WTC11 (cell line): ENCODE data around the gene LFNG. TPM values are rescaled to one million over a fixed set of nuclear protein-coding genes. Genes with fewer than 3 reads are reported as not detected.

Source experiments
- ATAC-seq: fragments of 200-7000 bp; cut with Tn5 transposase; 2 replicates; pipeline ENCODE4 v1.10.0; 2021; ENCODE audit warnings: mild to moderate bottlenecking, moderate library complexity
- CTCF ChIA-PET: fragments of 300-600 bp; sonication (Branson Sonifier 250); formaldehyde crosslinking; loops from one replicate; lab custom pipeline; 2021; ENCODE audit warnings: antibody characterized with exemption; lab: Charles Lee
- POLR2A ChIA-PET: fragments of 350-600 bp; sonication (Branson Sonifier 250); formaldehyde crosslinking; loops from one replicate; lab custom pipeline; 2021; ENCODE audit warnings: antibody characterized with exemption; lab: Charles Lee
- DNase-seq: peaks from one replicate; pipeline ENCODE4 v3.0.0; 2021; ENCODE audit warnings: low spot score
- H3K27ac Mint-ChIP-seq: 2 replicates; pipeline ENCODE4 v1.8.0; 2021; ENCODE audit warnings: mixed read lengths
- H3K27me3 Mint-ChIP-seq: 2 replicates; pipeline ENCODE4 v1.8.0; 2021; ENCODE audit warnings: low read depth, mild to moderate bottlenecking, moderate library complexity, mixed read lengths
- H3K36me3 Mint-ChIP-seq: 2 replicates; pipeline ENCODE4 v1.8.0; 2021; ENCODE audit warnings: mixed read lengths
- H3K4me1 Mint-ChIP-seq: 2 replicates; pipeline ENCODE4 v1.8.0; 2022; ENCODE audit warnings: mixed read lengths
- H3K4me3 Mint-ChIP-seq: 2 replicates; pipeline ENCODE4 v1.8.0; 2021; ENCODE audit warnings: mild to moderate bottlenecking, moderate library complexity, mixed read lengths
- H3K9me3 Mint-ChIP-seq: 2 replicates; pipeline ENCODE4 v1.8.0; 2021; ENCODE audit warnings: mixed read lengths
- AFF4 ChIP-seq: sonication (generic); formaldehyde crosslinking; IDR thresholded peaks from 2 replicates; pipeline ENCODE4 v1.8.1; 2023; ENCODE audit warnings: mild to moderate bottlenecking, missing genetic modification reagents, borderline replicate concordance
- CDX4 ChIP-seq: fragments of 250-450 bp; sonication (Bioruptor Pico); IDR thresholded peaks from 2 replicates; pipeline ENCODE4 v1.9.0; 2021; ENCODE audit warnings: moderate library complexity, mild to moderate bottlenecking, inconsistent platforms, borderline replicate concordance
- CREM ChIP-seq: sonication (generic); formaldehyde crosslinking; IDR thresholded peaks from 2 replicates; pipeline ENCODE4 v1.8.1; 2022; ENCODE audit warnings: mild to moderate bottlenecking, missing genetic modification reagents, moderate library complexity
- CTCF ChIP-seq: fragments of 200-600 bp; IDR thresholded peaks from 2 replicates; pipeline ENCODE4 v1.8.0; 2022; ENCODE audit warnings: antibody characterized with exemption
- FOXK1 ChIP-seq: sonication (generic); formaldehyde crosslinking; IDR thresholded peaks from 2 replicates; pipeline ENCODE4 v1.8.0; 2022; ENCODE audit warnings: mild to moderate bottlenecking, moderate library complexity, missing genetic modification reagents
- GRHL2 ChIP-seq: fragments of 250-450 bp; sonication (Bioruptor Pico); IDR thresholded peaks from 2 replicates; pipeline ENCODE4 v1.8.0; 2022; ENCODE audit warnings: mild to moderate bottlenecking, moderate library complexity; ENCODE audit not compliant: insufficient replicate concordance, severe bottlenecking
- IRF1 ChIP-seq: sonication (generic); formaldehyde crosslinking; IDR thresholded peaks from 2 replicates; pipeline ENCODE4 v1.8.0; 2023; ENCODE audit warnings: missing genetic modification reagents
- JUN ChIP-seq: sonication (generic); formaldehyde crosslinking; IDR thresholded peaks from 2 replicates; pipeline ENCODE4 v1.8.0; 2023; ENCODE audit warnings: mild to moderate bottlenecking, missing genetic modification reagents
- KAT7 ChIP-seq: sonication (generic); formaldehyde crosslinking; IDR thresholded peaks from 2 replicates; pipeline ENCODE4 v1.8.1; 2023; ENCODE audit warnings: missing genetic modification reagents, mild to moderate bottlenecking, borderline replicate concordance
- MAX ChIP-seq: sonication (generic); formaldehyde crosslinking; IDR thresholded peaks from 2 replicates; pipeline ENCODE4 v1.8.0; 2022; ENCODE audit warnings: mild to moderate bottlenecking, missing genetic modification reagents
- MYBL2 ChIP-seq: sonication (generic); formaldehyde crosslinking; IDR thresholded peaks from 2 replicates; pipeline ENCODE4 v1.8.1; 2023; ENCODE audit warnings: mild to moderate bottlenecking, moderate library complexity, missing genetic modification reagents
- NR3C1 ChIP-seq: sonication (generic); formaldehyde crosslinking; conservative IDR thresholded peaks from 2 replicates; pipeline ENCODE4 v1.8.1; 2023; ENCODE audit warnings: low read depth, mild to moderate bottlenecking, missing genetic modification reagents
- PRDM15 ChIP-seq: sonication (generic); formaldehyde crosslinking; IDR thresholded peaks from 2 replicates; pipeline ENCODE4 v1.8.0; 2022; ENCODE audit warnings: missing genetic modification reagents
- SMAD3 ChIP-seq: sonication (generic); formaldehyde crosslinking; IDR thresholded peaks from 2 replicates; pipeline ENCODE4 v1.8.0; 2022; ENCODE audit warnings: missing genetic modification reagents, mild to moderate bottlenecking, borderline replicate concordance
- TEAD4 ChIP-seq: sonication (generic); formaldehyde crosslinking; IDR thresholded peaks from 2 replicates; pipeline ENCODE4 v1.8.0; 2022; ENCODE audit warnings: mild to moderate bottlenecking, missing genetic modification reagents
- ZNF138 ChIP-seq: sonication (generic); formaldehyde crosslinking; conservative IDR thresholded peaks from 2 replicates; pipeline ENCODE4 v1.8.1; 2022; ENCODE audit warnings: mild to moderate bottlenecking, moderate library complexity, missing genetic modification reagents
- ZNF263 ChIP-seq: sonication (generic); formaldehyde crosslinking; IDR thresholded peaks from 2 replicates; pipeline ENCODE4 v1.8.1; 2022; ENCODE audit warnings: low read depth, mild to moderate bottlenecking, moderate library complexity, missing genetic modification reagents
- total RNA-seq: library from RNA; stranded (reverse); gene quantifications from 3 replicates; pipeline ENCODE4 v1.2.3, GENCODE V29; 2021

Gene LFNG
- total RNA-seq, 1 experiment from 2014 or later, result 29.4 TPM

- TF ChIP-seq AFF4, result no peak
- TF ChIP-seq, all 79 proteins: peak for 0
Observed at GRCh38 chr7:2480070-2480408, 39.5 kb upstream of the LFNG start (continued).

GRCh38 chr7:2481195-2481594 lies 38.4 kb upstream of the LFNG start:
- Mint-ChIP-seq H3K4me1 (peaks cover 8% of the 10 kb centered on the region), H3K27me3 (no peaks in the 10 kb centered on the region), H3K27ac (no peak overlapping the region), H3K9me3 (peaks cover 7% of the 10 kb centered on the region; the same call in 1 of the 2 replicates), H3K4me3 (no peak overlapping the region), H3K36me3 (no peaks in the 10 kb centered on the region)
- ChIA-PET POLR2A (no interaction called here), CTCF (interaction anchor here (0.8 to 5.0 kb wide), 3 partner anchors 12 to 50 kb away, joined by 3 to 34 read pairs (median 13); no protein-coding TSS in a partner anchor)
- ATAC-seq, result no peak
- TF ChIP-seq GRHL2 (CRISPR knock-in tag) (no peak), SMAD3 (CRISPR knock-in tag) (no peak), PRDM15 (no peak), JUN (CRISPR knock-in tag) (no peak), ZNF138 (CRISPR knock-in tag) (no peak), NR3C1 (no peak), CDX4 (CRISPR knock-in tag) (no peak), IRF1 (CRISPR knock-in tag) (no peak), ZNF263 (CRISPR knock-in tag) (no peak), CREM (CRISPR knock-in tag) (no peak), KAT7 (CRISPR knock-in tag) (no peak), MYBL2 (CRISPR knock-in tag) (no peak), MAX (CRISPR knock-in tag) (no peak), TEAD4 (no peak), FOXK1 (CRISPR knock-in tag) (no peak), AFF4 (no peak), CTCF (no peak)
- no peak for DNase-seq
